B cell (primary cell): Measurements from ENCODE around the gene MRNIP.

Experiments used
- EZH2 ChIP-seq: IDR thresholded peaks from 2 replicates; pipeline ENCODE4 v1.6.1; 2012; ENCODE audit warnings: borderline replicate concordance, low read depth, mild to moderate bottlenecking, moderate library complexity, low read length; ENCODE audit not compliant: insufficient read depth, poor library complexity, severe bottlenecking
- TF ChIP-seq, protein P1 (sequence below): fragments of 200-600 bp; IDR thresholded peaks from one replicate; pipeline ENCODE4 v1.8.0; 2022; ENCODE audit warnings: antibody characterized with exemption, mild to moderate bottlenecking

DNA sequence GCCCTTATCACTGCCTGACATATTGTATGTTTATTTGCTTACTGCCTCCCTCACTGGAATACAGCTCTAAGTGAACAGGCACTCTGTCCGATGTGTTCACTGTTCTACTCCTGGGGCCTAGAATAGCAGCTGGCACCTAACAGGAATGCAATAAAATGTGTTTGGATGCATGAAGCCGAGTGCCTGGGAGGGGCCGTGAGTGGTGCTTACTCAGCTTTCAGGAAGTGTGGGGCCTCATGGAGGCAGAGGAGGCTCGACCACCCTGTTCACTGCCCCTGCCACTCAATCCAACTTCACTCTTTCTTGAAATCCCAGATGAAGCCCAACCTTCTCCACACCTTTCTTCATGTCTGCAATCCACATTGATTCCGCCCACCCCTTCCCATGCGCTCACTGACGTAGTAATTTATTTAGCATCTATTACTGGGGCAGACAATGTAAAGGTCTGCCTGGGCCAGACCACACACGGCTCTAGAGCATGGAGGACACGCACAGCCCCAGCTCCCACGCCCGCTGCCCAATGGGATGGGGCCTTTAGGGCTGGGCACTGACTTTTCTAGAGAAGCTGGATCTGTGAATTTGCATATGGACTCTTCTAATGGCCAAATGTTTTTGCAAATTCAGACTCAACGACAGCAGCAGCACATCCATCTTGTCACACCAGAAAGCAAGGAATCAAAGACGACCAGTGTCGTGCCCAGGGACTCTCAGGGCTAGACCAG is 27.7 kb upstream of the MRNIP start:
- TF ChIP-seq, protein P1, sequence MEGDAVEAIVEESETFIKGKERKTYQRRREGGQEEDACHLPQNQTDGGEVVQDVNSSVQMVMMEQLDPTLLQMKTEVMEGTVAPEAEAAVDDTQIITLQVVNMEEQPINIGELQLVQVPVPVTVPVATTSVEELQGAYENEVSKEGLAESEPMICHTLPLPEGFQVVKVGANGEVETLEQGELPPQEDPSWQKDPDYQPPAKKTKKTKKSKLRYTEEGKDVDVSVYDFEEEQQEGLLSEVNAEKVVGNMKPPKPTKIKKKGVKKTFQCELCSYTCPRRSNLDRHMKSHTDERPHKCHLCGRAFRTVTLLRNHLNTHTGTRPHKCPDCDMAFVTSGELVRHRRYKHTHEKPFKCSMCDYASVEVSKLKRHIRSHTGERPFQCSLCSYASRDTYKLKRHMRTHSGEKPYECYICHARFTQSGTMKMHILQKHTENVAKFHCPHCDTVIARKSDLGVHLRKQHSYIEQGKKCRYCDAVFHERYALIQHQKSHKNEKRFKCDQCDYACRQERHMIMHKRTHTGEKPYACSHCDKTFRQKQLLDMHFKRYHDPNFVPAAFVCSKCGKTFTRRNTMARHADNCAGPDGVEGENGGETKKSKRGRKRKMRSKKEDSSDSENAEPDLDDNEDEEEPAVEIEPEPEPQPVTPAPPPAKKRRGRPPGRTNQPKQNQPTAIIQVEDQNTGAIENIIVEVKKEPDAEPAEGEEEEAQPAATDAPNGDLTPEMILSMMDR: no peak
- TF ChIP-seq EZH2: no peak
